SK-N-SH (cell line): Measurements from ENCODE around the gene ARHGAP6.

Source experiments
- CHD2 ChIP-seq: fragments of 150-350 bp; IDR thresholded peaks from 2 replicates; pipeline ENCODE4 v1.6.1; 2018; ENCODE audit warnings: low read length; ENCODE audit not compliant: partially characterized antibody
- CTCF ChIP-seq: fragments of 200-600 bp; sonication (generic); IDR thresholded peaks from 2 replicates; pipeline ENCODE4 v1.6.1; 2017; ENCODE audit warnings: antibody characterized with exemption, mild to moderate bottlenecking, moderate library complexity
- EZH2phosphoT487 ChIP-seq: fragments of 200-600 bp; sonication (generic); IDR thresholded peaks from 2 replicates; pipeline ENCODE4 v1.6.1; 2017; ENCODE audit warnings: low read depth, mixed run types, mild to moderate bottlenecking, antibody characterized with exemption, moderate library complexity, borderline replicate concordance
- GABPA ChIP-seq: IDR thresholded peaks from 2 replicates; pipeline ENCODE4 v1.4.0; 2012; ENCODE audit warnings: low read depth, mild to moderate bottlenecking
- MAX ChIP-seq: IDR thresholded peaks from 2 replicates; pipeline ENCODE4 v1.4.0; 2012; ENCODE audit warnings: low read depth
- MXI1 ChIP-seq: IDR thresholded peaks from 2 replicates; pipeline ENCODE4 v1.6.1; 2012; ENCODE audit warnings: mild to moderate bottlenecking, low read depth, low read length, improper control_type of control experiment
- NRF1 ChIP-seq: IDR thresholded peaks from 2 replicates; pipeline ENCODE4 v1.6.1; 2012; ENCODE audit warnings: low read depth, mild to moderate bottlenecking, low read length
- POLR2AphosphoS5 ChIP-seq: IDR thresholded peaks from 2 replicates; pipeline ENCODE4 v1.6.1; 2012; ENCODE audit warnings: low read depth, low read length
- REST ChIP-seq: IDR thresholded peaks from 2 replicates; pipeline ENCODE4 v1.6.1; 2012; ENCODE audit warnings: mild to moderate bottlenecking, low read depth, low read length, moderate library complexity
- RFX5 ChIP-seq: IDR thresholded peaks from 2 replicates; pipeline ENCODE4 v1.6.1; 2012; ENCODE audit warnings: mild to moderate bottlenecking, improper control_type of control experiment, low read length
- SMC3 ChIP-seq: IDR thresholded peaks from 2 replicates; pipeline ENCODE4 v1.6.1; 2012; ENCODE audit warnings: low read depth, low read length, improper control_type of control experiment
- YY1 ChIP-seq: IDR thresholded peaks from 2 replicates; pipeline ENCODE4 v1.4.0; 2012; ENCODE audit warnings: low read depth, mild to moderate bottlenecking

GRCh38 chrX:11435568-11435967 is 230.2 kb downstream of the ARHGAP6 start:
- no peak for TF ChIP-seq EZH2phosphoT487
- no peak for TF ChIP-seq REST
- no peak for TF ChIP-seq SMC3
- no peak for TF ChIP-seq RFX5
- TF ChIP-seq CTCF = no peak
- no peak for TF ChIP-seq MAX
- no peak for TF ChIP-seq NRF1
- no peak for TF ChIP-seq POLR2AphosphoS5
- no peak for TF ChIP-seq CHD2
- no peak for TF ChIP-seq GABPA
- no peak for TF ChIP-seq YY1
- TF ChIP-seq MXI1 = no peak
